Upper lobe of left lung (tissue), 6 donors: ENCODE results near the gene LBHD1. TPM values are rescaled to one million over a fixed set of nuclear protein-coding genes. Genes with fewer than 3 reads are reported as not detected.
"Not testable (repeated sequence)": the region's sequence is repeated elsewhere in the genome, so short reads cannot be mapped to it uniquely, and the experiment has no call there.

Experiments used
- ATAC-seq, 2 donors: fragments of 200-7000 bp; cut with Tn5 transposase; one replicate each; pipeline ENCODE4 v1.9.1; 2022; ENCODE audit warnings: mild to moderate bottlenecking in 2 of 2, moderate library complexity in 2 of 2; ENCODE audit not compliant: low FRiP score in 2 of 2
- DNase-seq, 2 donors: peaks; one replicate each; pipeline ENCODE4 v3.0.0-alpha.2; 2019 to 2020
- H3K27ac ChIP-seq, 4 donors: fragments of 200-600 bp; sonication (generic); one replicate each; pipeline ENCODE4 v1.5.1; 2016 to 2019
- H3K27me3 ChIP-seq, 4 donors: fragments of 200-600 bp; sonication (generic); one replicate each; pipeline ENCODE4 v1.5.1; 2017 to 2019
- H3K36me3 ChIP-seq, 4 donors: fragments of 200-600 bp; sonication (generic); one replicate each; pipeline ENCODE4 v1.5.1; 2016 to 2019
- H3K4me1 ChIP-seq, 4 donors: fragments of 200-600 bp; sonication (generic); one replicate each; pipeline ENCODE4 v1.5.1; 2018 to 2019
- H3K4me3 ChIP-seq, 4 donors: fragments of 200-600 bp; sonication (generic); one replicate each; pipeline ENCODE4 v1.5.1; 2017 to 2019; ENCODE audit warnings: mild to moderate bottlenecking in 2 of 4, moderate library complexity in 1 of 4
- H3K9me3 ChIP-seq, 4 donors: fragments of 200-600 bp; sonication (generic); one replicate each; pipeline ENCODE4 v1.5.1; 2018 to 2019
- EP300 ChIP-seq, 4 donors: sonication (generic); formaldehyde crosslinking; IDR thresholded peaks; one replicate each; pipeline ENCODE4 v1.5.1; 2017; ENCODE audit warnings: antibody characterized with exemption in 4 of 4, control low read depth in 2 of 4
- POLR2A ChIP-seq, 4 donors: fragments of 450-650 bp; IDR thresholded peaks; one replicate each; pipeline ENCODE4 v1.5.1; 2016 to 2017; ENCODE audit warnings: antibody characterized with exemption in 4 of 4, mild to moderate bottlenecking in 2 of 4
- POLR2AphosphoS5 ChIP-seq, 2 donors: sonication (generic); formaldehyde crosslinking; IDR thresholded peaks; one replicate each; pipeline ENCODE4 v1.5.1; 2017; ENCODE audit warnings: antibody characterized with exemption in 2 of 2
- WGBS, 2 donors: methylation state at CpG; one replicate each; pipeline ENCODE4 v1.1.5; 2017 to 2018; 5-methylcytosine and 5-hydroxymethylcytosine counted together
- total RNA-seq, 6 donors: library from RNA; depleted of rRNA in 4 of 6; stranded (reverse); fragments of >200 nt in 4 of 6; gene quantifications; one replicate each; pipeline versions ENCODE4 v1.1.0 to v1.2.1, GENCODE V29; 2016 to 2021
- TF ChIP-seq, protein P1 (sequence below), 6 experiments: fragments of 450-650 bp in 4 of 6; fragments of 200-600 bp in 2 of 6; sonication (generic) in 2 of 6; IDR thresholded peaks; one replicate each; pipeline ENCODE4 v1.5.1; 2016 to 2019; ENCODE audit warnings: antibody characterized with exemption in 6 of 6
- donor health status: DM: no; HTN: no; CAD: no; lungs with moderate emphysema.
- donor health status: DM: no; HTN: yes; CAD: no; lungs with severe emphysema.

Gene LBHD1
- total RNA-seq, 6 donors from 2014 or later: 3.6 to 19.9 (median 6.8) TPM

GRCh38 chr11:62656796-62657429 lies 15.2 kb downstream of the LBHD1 start:
- TF ChIP-seq EP300 (IDR thresholded peaks at IDR 0.05) (no peak), POLR2A (IDR thresholded peaks at IDR 0.05) (no peak), POLR2AphosphoS5 (IDR thresholded peaks at IDR 0.05) (no peak)
- TF ChIP-seq, protein P1, sequence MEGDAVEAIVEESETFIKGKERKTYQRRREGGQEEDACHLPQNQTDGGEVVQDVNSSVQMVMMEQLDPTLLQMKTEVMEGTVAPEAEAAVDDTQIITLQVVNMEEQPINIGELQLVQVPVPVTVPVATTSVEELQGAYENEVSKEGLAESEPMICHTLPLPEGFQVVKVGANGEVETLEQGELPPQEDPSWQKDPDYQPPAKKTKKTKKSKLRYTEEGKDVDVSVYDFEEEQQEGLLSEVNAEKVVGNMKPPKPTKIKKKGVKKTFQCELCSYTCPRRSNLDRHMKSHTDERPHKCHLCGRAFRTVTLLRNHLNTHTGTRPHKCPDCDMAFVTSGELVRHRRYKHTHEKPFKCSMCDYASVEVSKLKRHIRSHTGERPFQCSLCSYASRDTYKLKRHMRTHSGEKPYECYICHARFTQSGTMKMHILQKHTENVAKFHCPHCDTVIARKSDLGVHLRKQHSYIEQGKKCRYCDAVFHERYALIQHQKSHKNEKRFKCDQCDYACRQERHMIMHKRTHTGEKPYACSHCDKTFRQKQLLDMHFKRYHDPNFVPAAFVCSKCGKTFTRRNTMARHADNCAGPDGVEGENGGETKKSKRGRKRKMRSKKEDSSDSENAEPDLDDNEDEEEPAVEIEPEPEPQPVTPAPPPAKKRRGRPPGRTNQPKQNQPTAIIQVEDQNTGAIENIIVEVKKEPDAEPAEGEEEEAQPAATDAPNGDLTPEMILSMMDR (IDR thresholded peaks at IDR 0.05): no peak
- Histone ChIP-seq H3K4me3 (no peak overlapping the region), H3K27me3 (no peaks in the 10 kb centered on the region), H3K4me1 (peaks cover 5 to 9% (median 7%) of the 10 kb centered on the region in 4 donors), H3K27ac (no peak overlapping the region), H3K9me3 (no peaks in the 10 kb centered on the region), H3K36me3 (peaks cover 0 to 6% (median 2%) of the 10 kb centered on the region in 4 donors)
- 51 to 55% methylated on average over 5 of the region's 5 CpGs for WGBS, 2 donors
- DNase-seq: no peak
- ATAC-seq: no peak

DNA sequence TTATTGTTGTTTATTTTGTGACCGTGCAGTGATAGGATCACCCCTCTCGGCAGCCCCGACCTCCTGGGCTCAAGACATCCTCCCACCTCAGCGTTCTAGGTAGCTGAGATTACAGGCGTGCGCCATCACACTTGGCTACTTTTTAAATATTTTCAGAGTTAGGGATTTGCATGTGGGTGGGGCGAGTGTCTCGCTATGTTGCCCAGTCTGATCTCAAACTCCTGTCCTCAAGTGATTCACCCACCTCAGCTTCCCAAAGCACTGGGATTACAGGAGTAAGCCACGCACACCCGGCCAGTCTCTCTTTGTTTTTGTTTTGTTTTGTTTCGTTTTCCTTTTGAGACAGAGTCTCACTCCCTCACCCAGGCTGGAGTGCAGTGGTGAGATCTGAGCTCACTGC lies 17.8 kb downstream of the LBHD1 start:
- Histone ChIP-seq H3K4me1 (peaks cover 11 to 25% (median 15%) of the 10 kb centered on the region in 4 donors), H3K27me3 (no peaks in the 10 kb centered on the region)
- WGBS, 2 donors: 88 to 91% methylated on average over 11 of the region's 11 CpGs

DNA sequence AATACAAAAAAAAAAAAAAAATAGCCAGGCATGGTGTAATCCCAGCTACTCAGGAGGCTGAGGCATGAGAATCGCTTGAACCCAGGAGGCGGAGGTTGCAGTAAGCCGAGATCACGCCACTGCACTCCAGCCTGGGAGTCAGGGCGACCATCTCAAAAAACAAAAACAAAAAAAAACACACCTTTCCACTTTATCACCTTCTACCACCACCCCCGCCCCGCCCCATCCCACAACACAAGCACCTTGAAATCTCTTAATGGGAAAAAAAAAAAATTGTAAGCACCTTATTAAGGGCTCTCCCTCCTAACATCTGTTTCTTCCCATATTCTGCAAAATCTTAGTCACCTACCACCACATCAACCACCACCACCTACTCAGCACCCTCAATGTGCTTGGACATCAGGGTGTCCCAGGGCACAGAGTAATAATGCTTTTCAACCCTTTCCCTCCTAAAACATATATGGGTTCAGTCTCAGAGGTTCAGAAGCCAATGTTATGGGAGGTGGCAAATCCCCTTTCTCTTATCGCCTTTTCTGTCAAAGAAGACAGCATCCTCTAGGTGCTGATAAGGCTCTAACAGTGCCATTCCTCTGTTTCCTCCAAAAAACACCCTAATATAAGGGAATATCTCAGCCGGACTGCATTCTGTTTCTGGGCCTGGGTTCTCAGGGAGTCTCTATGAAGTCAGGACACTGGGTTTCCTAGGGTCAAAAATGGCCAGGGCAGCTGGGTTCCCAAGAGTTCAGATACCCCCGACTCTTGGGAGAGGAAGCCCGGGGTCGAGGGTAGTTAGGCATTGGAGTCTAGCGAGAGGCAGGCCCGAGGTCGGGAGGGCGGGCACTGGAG lies 19.7 kb downstream of the LBHD1 start:
- H3K36me3 ChIP-seq: peaks cover 0 to 26% (median 21%) of the 10 kb centered on the region in 4 donors
- H3K27ac ChIP-seq: peak overlapping the region; percentile 88 to 97 (median 95)
- H3K4me1 ChIP-seq: peaks cover 12 to 32% (median 17%) of the 10 kb centered on the region in 4 donors
- no peaks in the 10 kb centered on the region for H3K27me3 ChIP-seq
- no peak for ATAC-seq
- DNase-seq: no peak
- 31 to 56% methylated on average over 10 to 16 of the region's 16 CpGs for WGBS, 2 donors
- TF ChIP-seq EP300 (IDR thresholded peaks at IDR 0.05) (no peak), POLR2A (IDR thresholded peaks at IDR 0.05) (no peak), POLR2AphosphoS5 (IDR thresholded peaks at IDR 0.05) (no peak)
- TF ChIP-seq, protein P1 (IDR thresholded peaks at IDR 0.05): no peak
- H3K4me3 ChIP-seq: peak overlapping the region; percentile 79 to 97 (median 90)
- H3K9me3 ChIP-seq: no peaks in the 10 kb centered on the region

More for the DNA sequence above, 17.8 kb downstream of the LBHD1 start:
- DNase-seq (no peak), ATAC-seq (no peak)
- Histone ChIP-seq H3K27ac (no peak overlapping the region), H3K36me3 (peaks cover 0 to 10% (median 6%) of the 10 kb centered on the region in 4 donors), H3K4me3 (no peak overlapping the region), H3K9me3 (no peaks in the 10 kb centered on the region)
- TF ChIP-seq POLR2AphosphoS5 (IDR thresholded peaks at IDR 0.05): no peak
- TF ChIP-seq, protein P1 (IDR thresholded peaks at IDR 0.05): no peak
- no peak for TF ChIP-seq POLR2A (IDR thresholded peaks at IDR 0.05)
- no peak for TF ChIP-seq EP300 (IDR thresholded peaks at IDR 0.05)

GRCh38 chr11:62650283-62650682 lies 21.8 kb downstream of the LBHD1 start:
- not testable (repeated sequence) for H3K27ac ChIP-seq, DNase-seq, H3K4me3 ChIP-seq, H3K27me3 ChIP-seq, H3K9me3 ChIP-seq, ATAC-seq
- peaks cover 0 to 27% (median 21%) of the 10 kb centered on the region in 4 donors for H3K36me3 ChIP-seq
- H3K4me1 ChIP-seq: peaks cover 24 to 48% (median 28%) of the 10 kb centered on the region in 4 donors
- WGBS, 2 donors: 95 to 97% methylated on average over 12 of the region's 12 CpGs

GRCh38 chr11:62649486-62649885 lies 22.6 kb downstream of the LBHD1 start:
- TF ChIP-seq POLR2A (IDR thresholded peaks at IDR 0.05): no peak
- no peak for TF ChIP-seq POLR2AphosphoS5 (IDR thresholded peaks at IDR 0.05)
- TF ChIP-seq EP300 (IDR thresholded peaks at IDR 0.05): no peak
- TF ChIP-seq, protein P1 (IDR thresholded peaks at IDR 0.05): no peak
- H3K27ac ChIP-seq: no peak overlapping the region
- H3K36me3 ChIP-seq: peaks cover 0 to 28% (median 21%) of the 10 kb centered on the region in 4 donors
- no peaks in the 10 kb centered on the region for H3K9me3 ChIP-seq
- ATAC-seq: no peak
- DNase-seq: no peak
- 92 to 95% methylated on average over 9 to 10 of the region's 11 CpGs for WGBS, 2 donors
- peaks cover 29 to 56% (median 34%) of the 10 kb centered on the region in 4 donors for H3K4me1 ChIP-seq
- H3K27me3 ChIP-seq: no peaks in the 10 kb centered on the region
- H3K4me3 ChIP-seq: no peak overlapping the region
